HL-60/S4 treated with phorbol 12-myristate 13-acetate at 8.2 ng/mL for 4 days and 3 days (cell line): ENCODE results near the gene CCL3.
"Not testable (repeated sequence)": the region's sequence is repeated elsewhere in the genome, so short reads cannot be mapped to it uniquely, and the experiment has no call there.

ENCODE experiments used
- in situ Hi-C: fragments of 300-500 bp; cut with MboI; formaldehyde crosslinking; loops from 2 replicates; pipeline ENCODE4 v1.15.0; 2022; ENCODE audit warnings: low sequenced_read_pairs

The CCL3 gene

GRCh38 chr17:36088670-36089338, 1.1 kb downstream of the CCL3 start:
- in situ Hi-C loops, result no loop called here

DNA sequence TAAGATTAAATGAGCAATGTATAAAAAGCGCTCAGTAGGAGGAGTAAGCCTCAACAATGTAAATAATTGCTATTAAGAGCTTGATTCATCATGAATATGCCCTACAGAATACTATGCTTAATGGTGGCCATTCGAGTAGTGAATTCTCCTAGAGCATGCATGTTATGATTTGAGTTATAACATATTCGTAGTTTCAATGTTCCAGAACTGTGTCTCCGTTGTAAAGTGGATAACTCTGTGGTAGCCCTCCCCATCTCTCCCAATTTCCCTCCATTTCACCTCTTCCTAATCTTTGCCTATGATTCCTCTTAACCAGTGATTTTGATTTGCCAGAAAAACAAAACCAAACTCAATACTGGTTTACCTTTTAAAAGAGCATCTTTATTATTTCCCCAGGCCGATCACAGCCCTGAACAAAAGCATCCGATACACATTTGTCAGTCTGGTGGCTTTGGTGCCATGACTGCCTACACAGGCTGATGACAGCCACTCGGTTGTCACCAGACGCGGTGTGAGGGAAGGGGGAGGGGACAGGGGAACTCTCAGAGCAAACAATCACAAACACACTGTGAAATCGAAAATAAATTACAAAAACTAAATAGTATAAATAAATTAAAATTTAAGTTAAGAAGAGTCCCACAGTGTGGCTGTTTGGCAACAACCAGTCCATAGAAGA, 1.9 kb downstream of the CCL3 start:
- in situ Hi-C loops, result not testable (repeated sequence)

- in situ Hi-C loops, result not testable (repeated sequence)
Measured at GRCh38 chr17:36087471-36087870, 2.5 kb downstream of the CCL3 start.

GRCh38 chr17:36086791-36087190, 3.2 kb downstream of the CCL3 start:
- in situ Hi-C loops, result no loop called here

GRCh38 chr17:36085765-36086164, 4.2 kb downstream of the CCL3 start:
- in situ Hi-C loops, result no loop called here

DNA sequence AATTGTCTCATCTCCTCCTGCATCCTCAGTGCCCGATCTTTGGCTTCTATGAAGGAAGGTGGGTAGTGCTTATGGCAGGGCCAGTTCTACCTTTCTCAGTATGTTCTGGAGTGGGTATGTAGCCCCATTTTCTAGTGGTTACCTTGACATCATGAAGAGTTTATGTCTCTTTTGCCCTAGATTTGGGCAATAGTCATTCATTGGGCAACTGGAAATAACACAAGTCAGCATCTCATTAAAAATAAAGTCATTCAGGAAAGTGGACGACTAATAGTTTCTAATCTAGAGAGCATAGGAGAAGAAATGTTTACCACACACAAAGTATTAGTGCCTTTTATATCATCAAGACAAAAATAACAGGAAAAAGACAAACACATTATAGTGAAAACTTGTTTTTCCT, 6.3 kb downstream of the CCL3 start:
- in situ Hi-C loops, result not testable (repeated sequence)

GRCh38 chr17:36082482-36083120, 7.3 kb downstream of the CCL3 start:
- in situ Hi-C loops, result not testable (repeated sequence)

- in situ Hi-C loops, result not testable (repeated sequence)
Measured at GRCh38 chr17:36081681-36082471, 8.1 kb downstream of the CCL3 start.

GRCh38 chr17:36074365-36074764, 15.6 kb downstream of the CCL3 start:
- in situ Hi-C loops, result loop anchor here (10.0 kb wide), 2 partner anchors 70 to 100 kb away; no protein-coding TSS in a partner anchor

DNA sequence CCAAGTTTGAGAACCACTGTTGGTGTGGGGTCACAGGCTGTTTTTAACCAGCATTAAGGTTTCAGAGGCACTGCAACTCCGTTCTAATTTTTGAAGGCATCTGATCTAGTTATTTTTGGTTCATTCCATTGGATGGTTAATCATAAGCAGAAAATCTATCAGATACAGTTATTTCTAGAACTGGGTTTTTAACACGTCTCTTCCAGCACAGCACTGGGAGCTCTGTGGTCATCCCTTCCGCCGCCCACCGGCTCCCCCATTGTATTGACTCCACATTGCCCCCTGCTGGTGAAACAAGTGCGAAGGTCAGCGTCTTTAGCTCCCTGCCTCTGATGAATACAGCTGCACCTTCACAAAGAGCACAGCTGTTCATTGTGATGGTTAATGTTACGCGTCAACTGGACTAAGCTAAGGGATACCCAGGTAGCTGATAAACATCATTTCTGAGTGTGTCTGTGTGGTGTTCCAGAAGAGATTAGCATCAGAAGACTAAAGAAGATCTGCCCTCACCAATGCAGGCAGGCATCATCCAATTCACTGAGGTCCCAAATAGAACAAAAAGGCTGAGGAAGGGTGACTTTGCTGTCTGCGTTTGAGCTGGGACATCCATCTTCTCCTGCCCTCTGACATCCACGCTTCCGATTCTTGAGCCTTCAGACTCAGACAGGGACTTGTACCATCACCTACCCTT, 17.4 kb downstream of the CCL3 start:
- in situ Hi-C loops, result loop anchor here (10.0 kb wide), 2 partner anchors 72 to 98 kb away; no protein-coding TSS in a partner anchor

DNA sequence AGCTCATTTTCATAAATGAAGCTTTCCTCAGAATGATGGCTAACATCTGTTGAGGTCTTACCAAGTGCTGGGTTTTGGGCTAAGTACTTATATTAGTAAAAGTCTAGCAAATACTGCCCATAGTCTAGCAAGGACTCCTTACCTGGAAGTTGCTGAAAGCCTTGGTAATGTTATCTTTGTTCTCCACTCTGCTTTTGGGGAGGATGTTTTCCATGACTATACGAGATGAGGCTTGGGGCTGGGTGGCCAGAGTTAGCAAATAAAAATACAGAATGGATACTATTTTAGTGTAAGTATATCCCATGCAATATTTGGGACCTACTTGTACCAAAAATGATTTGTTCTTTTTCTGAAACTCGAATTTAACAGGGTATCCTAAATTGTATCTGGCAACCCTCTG, 18.2 kb downstream of the CCL3 start:
- in situ Hi-C loops, result loop anchor here (10.0 kb wide), 2 partner anchors 73 to 97 kb away; no protein-coding TSS in a partner anchor

DNA sequence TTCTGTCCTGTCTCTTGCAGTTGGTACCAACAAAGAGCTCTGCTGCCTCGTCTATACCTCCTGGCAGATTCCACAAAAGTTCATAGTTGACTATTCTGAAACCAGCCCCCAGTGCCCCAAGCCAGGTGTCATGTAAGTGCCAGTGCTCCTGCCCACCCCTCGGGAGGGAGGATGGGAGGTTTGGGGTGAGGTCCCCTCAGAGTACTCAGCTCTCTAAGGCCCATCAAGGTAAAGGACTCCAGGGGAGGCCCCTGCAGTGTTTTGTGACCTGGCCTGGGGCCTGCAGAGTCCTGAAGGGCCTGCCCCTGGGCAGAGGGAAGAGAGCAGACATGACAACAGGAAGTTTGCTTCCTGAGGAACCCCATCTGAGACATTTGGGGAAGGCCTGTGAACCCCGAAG, 19.5 kb downstream of the CCL3 start:
- in situ Hi-C loops, result loop anchor here (10.0 kb wide), 2 partner anchors 74 to 96 kb away; no protein-coding TSS in a partner anchor

DNA sequence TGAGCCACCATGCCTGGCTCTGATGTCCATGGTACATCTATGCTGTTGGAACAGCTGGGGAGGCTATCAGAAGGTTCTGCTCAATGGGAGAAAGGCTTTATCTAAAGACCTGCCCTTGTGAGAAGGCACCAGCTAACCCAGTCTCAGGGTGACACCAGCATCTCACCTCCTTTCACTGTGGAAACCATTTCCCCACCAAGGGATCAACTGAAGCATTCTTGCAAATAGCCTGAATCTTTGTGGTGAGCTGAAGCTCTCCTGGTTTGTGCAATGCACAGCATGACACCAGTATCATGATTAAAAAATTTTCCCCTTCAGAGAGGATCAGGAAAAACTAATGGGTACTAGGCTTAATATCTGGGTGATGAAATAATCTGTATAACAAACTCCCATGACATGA, 20.8 kb downstream of the CCL3 start:
- in situ Hi-C loops, result no loop called here

- in situ Hi-C loops, result no loop called here
Measured at GRCh38 chr17:36068524-36068923, 21.4 kb downstream of the CCL3 start.

- in situ Hi-C loops, result no loop called here
Measured at GRCh38 chr17:36066365-36066985, 23.5 kb downstream of the CCL3 start.

DNA sequence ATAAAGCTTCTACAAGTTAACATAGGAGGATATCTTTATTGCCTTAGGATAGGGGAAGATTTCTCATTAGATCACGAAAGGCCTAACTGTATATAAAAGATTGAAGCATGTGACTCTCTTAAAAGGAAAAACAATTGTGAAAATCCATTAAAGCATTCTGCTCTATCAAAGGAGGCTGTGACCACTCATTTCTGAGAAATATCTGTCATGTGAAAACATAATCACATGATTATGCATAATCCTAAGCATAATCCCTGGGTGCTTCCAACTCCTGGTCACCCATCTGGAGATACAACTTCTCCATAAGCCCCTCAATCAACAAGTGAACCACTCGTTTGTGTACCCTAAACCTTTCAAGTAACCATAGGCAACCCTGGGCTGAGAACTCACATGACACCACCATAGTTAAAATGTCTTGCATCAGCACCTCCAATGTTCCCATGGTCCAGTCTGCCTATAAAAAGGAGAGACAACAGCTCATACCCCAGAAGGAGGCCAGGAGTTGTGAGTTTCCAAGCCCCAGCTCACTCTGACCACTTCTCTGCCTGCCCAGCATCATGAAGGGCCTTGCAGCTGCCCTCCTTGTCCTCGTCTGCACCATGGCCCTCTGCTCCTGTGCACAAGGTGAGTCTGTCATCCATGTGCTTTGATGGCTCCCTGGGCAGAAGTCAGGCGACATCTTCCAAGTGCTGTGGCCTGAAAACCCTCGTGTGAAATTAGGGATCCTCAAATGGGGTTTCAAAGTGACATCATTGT, 26.0 kb downstream of the CCL3 start, which contains the start of gene CCL18:
Gene CCL18 (plus strand): TSS at position 487 of the 756 bp plus-strand sequence. CDS start 71 bp downstream, at position 558.
- in situ Hi-C loops, result no loop called here

DNA sequence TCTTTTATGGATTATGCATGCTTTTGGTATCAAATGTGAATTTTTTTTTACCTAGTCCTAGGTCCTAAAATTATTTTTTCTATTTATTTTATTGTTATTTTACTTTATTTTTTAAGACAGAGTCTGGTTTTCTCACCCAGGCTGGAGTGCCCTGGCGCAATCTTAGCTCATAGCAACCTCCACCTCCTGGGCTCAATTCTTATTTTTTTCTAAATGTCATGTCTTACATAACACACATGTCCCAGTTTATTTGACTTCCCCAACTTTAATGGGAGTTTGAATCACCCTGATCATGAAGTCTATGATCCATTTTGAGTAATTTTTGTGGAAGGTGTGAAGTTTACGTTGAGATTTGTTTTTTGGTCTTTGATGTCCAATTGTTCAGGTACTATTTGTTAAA, 29.1 kb downstream of the CCL3 start:
- in situ Hi-C loops, result no loop called here

GRCh38 chr17:36059406-36059805, 30.5 kb downstream of the CCL3 start:
- in situ Hi-C loops, result no loop called here

- in situ Hi-C loops, result no loop called here
Measured at GRCh38 chr17:36057911-36058310, 32.0 kb downstream of the CCL3 start.
